Naive thymus-derived CD4-positive, alpha-beta T cell (primary cell): ENCODE data around the gene ICOSLG. TPM values are rescaled to one million over a fixed set of nuclear protein-coding genes. Genes with fewer than 3 reads are reported as not detected.
A peak's percentile ranks its signal among the peaks of the same experiment; 100 is the strongest.
"Not testable (repeated sequence)": the region's sequence is repeated elsewhere in the genome, so short reads cannot be mapped to it uniquely, and the experiment has no call there.

Experiments
- ATAC-seq: fragments of 150-1000 bp; cut with Tn5 transposase; 2 replicates; pipeline ENCODE4 v1.10.0; 2021; ENCODE audit warnings: mild to moderate bottlenecking, moderate library complexity
- CTCF ChIA-PET: fragments of 350-600 bp; sonication (Branson Sonifier 250); formaldehyde crosslinking; loops from one replicate; lab custom pipeline; 2021; ENCODE audit warnings: antibody characterized with exemption; lab: Charles Lee
- POLR2A ChIA-PET: fragments of 350-600 bp; sonication (Branson Sonifier 250); formaldehyde crosslinking; loops from one replicate; lab custom pipeline; 2021; ENCODE audit warnings: antibody characterized with exemption, inconsistent platforms; lab: Charles Lee
- DNase-seq, 9 donors: peaks; one replicate each; pipeline versions ENCODE4 v3.0.0 to v3.0.0-alpha.2; 2020 to 2022; ENCODE audit warnings: mixed read lengths in 1 of 9
- H3K27ac ChIP-seq: one replicate; pipeline ENCODE4 v1.7.0; 2013; ENCODE audit warnings: mild to moderate bottlenecking, low read depth, low read length, moderate library complexity
- H3K27me3 ChIP-seq, 2 donors: one replicate each; pipeline ENCODE4 v1.7.0; 2013; ENCODE audit warnings: low read length in 2 of 2, mild to moderate bottlenecking in 2 of 2, moderate library complexity in 2 of 2; ENCODE audit not compliant: control insufficient read depth in 2 of 2, insufficient read depth in 2 of 2
- H3K36me3 ChIP-seq, 3 experiments: 1 replicate in 2 of 3; 2 replicates in 1 of 3; pipeline ENCODE4 v1.7.0; 2013; ENCODE audit warnings: low read length in 3 of 3, mild to moderate bottlenecking in 3 of 3, moderate library complexity in 1 of 3; ENCODE audit not compliant: insufficient read depth in 3 of 3, control insufficient read depth in 2 of 3
- H3K4me1 ChIP-seq, 2 donors: one replicate each; pipeline ENCODE4 v1.7.0; 2013; ENCODE audit warnings: low read length in 2 of 2, mild to moderate bottlenecking in 2 of 2, moderate library complexity in 1 of 2; ENCODE audit not compliant: control insufficient read depth in 2 of 2, insufficient read depth in 2 of 2
- H3K4me3 ChIP-seq: 2 replicates; pipeline ENCODE4 v1.7.0; 2013; ENCODE audit warnings: mild to moderate bottlenecking, low read length
- H3K9me3 ChIP-seq, 3 experiments: 1 replicate in 2 of 3; 2 replicates in 1 of 3; pipeline ENCODE4 v1.7.0; 2013; ENCODE audit warnings: low read length in 3 of 3; ENCODE audit not compliant: control insufficient read depth in 2 of 3
- H3K27ac Mint-ChIP-seq, 9 donors: one replicate each; pipeline ENCODE4 v1.8.0; 2020 to 2022; ENCODE audit warnings: mixed read lengths in 9 of 9, mild to moderate bottlenecking in 8 of 9, moderate library complexity in 5 of 9, inconsistent platforms in 2 of 9
- H3K27me3 Mint-ChIP-seq, 5 donors: one replicate each; pipeline ENCODE4 v1.8.0; 2021 to 2022; ENCODE audit warnings: mixed read lengths in 5 of 5, mild to moderate bottlenecking in 1 of 5
- H3K36me3 Mint-ChIP-seq, 5 donors: one replicate each; pipeline ENCODE4 v1.8.0; 2020 to 2022; ENCODE audit warnings: mixed read lengths in 5 of 5, mild to moderate bottlenecking in 3 of 5, inconsistent platforms in 1 of 5
- H3K4me1 Mint-ChIP-seq, 7 donors: one replicate each; pipeline ENCODE4 v1.8.0; 2020 to 2022; ENCODE audit warnings: mixed read lengths in 7 of 7, mild to moderate bottlenecking in 3 of 7, inconsistent platforms in 1 of 7
- H3K4me3 Mint-ChIP-seq, 10 donors: one replicate each; pipeline ENCODE4 v1.8.0; 2020 to 2022; ENCODE audit warnings: mild to moderate bottlenecking in 10 of 10, mixed read lengths in 10 of 10, moderate library complexity in 6 of 10, inconsistent platforms in 2 of 10
- H3K9me3 Mint-ChIP-seq, 11 donors: one replicate each; pipeline ENCODE4 v1.8.0; 2020 to 2022; ENCODE audit warnings: mixed read lengths in 11 of 11, mild to moderate bottlenecking in 4 of 11, inconsistent platforms in 1 of 11, moderate library complexity in 1 of 11
- intact Hi-C, 2 donors: fragments of 100-400 bp; cut with micrococcal nuclease; formaldehyde crosslinking; loops; one replicate each; pipeline ENCODE4 v1.15.1; 2023
- polyA plus RNA-seq, 2 donors: library from polyadenylated mRNA; unstranded; fragments of 300-500 nt; fragmentation: Illumina TruSeq; gene quantifications; one replicate each; pipeline ENCODE4 v1.2.3, GENCODE V29; 2021
- total RNA-seq, 6 experiments: library from RNA in 5 of 6; stranded (reverse) in 5 of 6; gene quantifications; 1 replicate in 5 of 6; 2 replicates in 1 of 6; pipeline ENCODE4 v1.2.3 and lab custom pipeline; 2021 to 2026

The ICOSLG gene
- total and polyA plus RNA-seq, 7 experiments from 2014 or later = 0.45 to 20.4 (median 4.9) TPM

DNA sequence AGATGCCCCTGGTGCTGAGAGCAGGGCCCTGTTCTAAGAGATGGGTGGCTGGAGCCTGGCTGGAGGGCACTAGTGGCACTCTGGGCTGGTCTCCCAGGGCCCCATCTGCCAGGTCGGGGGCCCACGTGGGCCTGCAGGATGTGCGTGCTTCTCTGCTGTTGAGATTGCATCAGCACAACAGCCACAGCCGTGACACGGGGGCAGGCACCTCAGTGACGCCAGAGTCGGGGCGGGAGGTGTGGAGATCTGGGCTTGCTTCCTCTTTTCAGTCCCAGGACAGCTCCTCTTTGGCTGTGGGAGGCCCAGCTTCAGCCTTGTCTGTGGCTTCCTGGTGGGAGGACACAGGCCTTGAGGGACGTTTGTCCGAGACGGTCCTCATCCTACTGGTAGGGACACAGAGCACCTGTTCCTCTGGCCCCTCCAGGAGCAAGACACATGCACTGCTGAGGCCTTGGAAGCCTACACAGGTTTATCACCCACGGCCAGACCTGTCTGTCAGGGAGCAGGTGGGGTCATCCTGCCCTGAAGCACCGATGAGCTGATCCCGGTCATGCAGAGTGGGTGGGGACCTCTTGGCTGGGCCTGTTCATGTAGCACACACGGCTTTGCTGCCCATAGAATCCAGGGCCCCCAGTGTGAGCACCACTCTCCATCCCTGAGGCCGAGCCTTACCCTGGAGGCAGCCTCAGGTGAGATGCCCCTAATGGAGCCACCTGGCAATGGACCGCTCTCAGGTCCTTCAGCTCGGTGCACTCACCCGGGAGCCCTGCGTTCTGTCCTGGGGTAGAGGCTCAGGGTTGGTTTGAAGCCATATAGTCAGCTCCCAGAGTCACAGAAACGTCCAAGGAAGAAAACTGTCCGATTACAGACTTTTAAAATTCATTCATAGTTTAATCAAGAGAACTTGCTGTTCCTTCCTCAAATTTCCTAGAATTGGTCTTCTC lies 44.3 kb downstream of the ICOSLG start:
- H3K4me1 ChIP-seq, H3K27me3 Mint-ChIP-seq, H3K27ac ChIP-seq, H3K4me3 ChIP-seq, H3K4me1 Mint-ChIP-seq, CTCF ChIA-PET, H3K27me3 ChIP-seq, H3K4me3 Mint-ChIP-seq, intact Hi-C loops, H3K36me3 Mint-ChIP-seq, H3K36me3 ChIP-seq, H3K9me3 ChIP-seq, H3K9me3 Mint-ChIP-seq, POLR2A ChIA-PET: not testable (repeated sequence)
- ATAC-seq = peak; percentile 75
- peak in 5 of 9 donors; percentile 57 to 87 (median 70) for DNase-seq
- peak overlapping the region in 2 of 9 donors; percentile 34 to 83 for H3K27ac Mint-ChIP-seq

DNA sequence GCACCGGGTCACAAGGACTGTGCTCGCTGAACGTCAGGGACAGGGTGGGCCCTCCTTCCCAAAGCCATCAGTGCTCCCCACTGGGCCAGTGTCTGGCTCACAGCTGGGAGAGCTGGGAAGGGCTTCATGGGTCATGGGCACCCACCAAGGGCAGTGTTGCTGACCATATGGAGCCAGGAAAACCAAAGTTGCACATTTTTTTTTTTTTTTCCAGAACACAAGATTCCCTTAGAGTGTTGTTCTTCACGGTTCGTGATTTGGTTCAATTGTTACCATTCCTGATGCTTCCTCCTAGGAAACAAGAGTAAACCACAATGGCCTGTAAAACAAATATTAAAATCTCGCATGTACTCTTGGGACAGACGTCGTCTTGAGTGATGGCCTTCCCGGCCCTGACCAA lies 45.9 kb downstream of the ICOSLG start:
- ATAC-seq, H3K27ac Mint-ChIP-seq, H3K4me1 ChIP-seq, H3K9me3 ChIP-seq, H3K27me3 Mint-ChIP-seq, DNase-seq, H3K4me3 Mint-ChIP-seq, H3K4me1 Mint-ChIP-seq, H3K27ac ChIP-seq, POLR2A ChIA-PET, intact Hi-C loops, H3K4me3 ChIP-seq, H3K27me3 ChIP-seq, H3K36me3 ChIP-seq, H3K9me3 Mint-ChIP-seq, CTCF ChIA-PET, H3K36me3 Mint-ChIP-seq: not testable (repeated sequence)

DNA sequence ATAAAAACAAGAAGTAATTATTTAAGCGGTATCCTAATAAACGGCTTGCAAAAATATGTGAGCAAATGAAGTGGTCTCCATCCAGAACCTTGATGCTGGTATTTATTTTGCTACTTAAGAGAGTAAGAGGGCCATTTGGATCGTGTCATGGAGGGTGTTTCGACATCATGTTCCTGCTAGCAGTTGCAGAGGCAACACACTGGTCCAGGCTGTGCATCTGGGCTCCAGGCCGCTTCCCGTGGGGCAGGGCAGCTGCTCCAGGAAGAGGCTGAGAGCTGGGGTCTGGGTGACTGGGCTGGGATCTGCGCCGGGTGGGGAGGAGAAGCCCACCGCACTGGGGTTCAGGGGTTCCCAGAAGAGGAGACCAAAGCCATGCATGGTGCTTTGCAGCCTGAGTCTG lies 46.3 kb downstream of the ICOSLG start:
- H3K27ac ChIP-seq, intact Hi-C loops, DNase-seq, H3K4me1 ChIP-seq, H3K4me3 Mint-ChIP-seq, ATAC-seq, POLR2A ChIA-PET, H3K9me3 ChIP-seq, CTCF ChIA-PET, H3K4me3 ChIP-seq, H3K27me3 Mint-ChIP-seq, H3K9me3 Mint-ChIP-seq, H3K36me3 Mint-ChIP-seq, H3K27ac Mint-ChIP-seq, H3K27me3 ChIP-seq, H3K4me1 Mint-ChIP-seq, H3K36me3 ChIP-seq: not testable (repeated sequence)

DNA sequence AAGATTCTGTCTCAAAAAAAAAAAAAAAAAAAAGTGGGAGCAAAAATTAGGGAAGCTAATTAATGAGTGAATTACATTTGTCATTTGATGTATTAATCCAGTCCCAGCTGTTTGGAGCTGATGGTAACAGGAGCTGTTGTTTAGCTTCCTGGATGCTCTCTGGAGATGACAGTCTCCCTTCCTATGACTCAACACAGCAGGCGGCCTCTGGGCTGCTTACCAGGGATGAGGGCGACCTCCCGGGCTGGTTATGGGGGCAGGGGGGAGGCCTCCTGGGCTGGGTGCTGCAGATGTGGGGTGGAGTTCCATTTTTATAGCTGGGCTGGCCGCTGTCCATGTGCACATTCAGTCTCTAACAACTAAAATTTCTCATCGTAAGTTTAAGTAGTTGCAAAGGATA lies 47.6 kb downstream of the ICOSLG start:
- ATAC-seq, intact Hi-C loops, H3K9me3 ChIP-seq, H3K36me3 Mint-ChIP-seq, DNase-seq, H3K4me1 Mint-ChIP-seq, POLR2A ChIA-PET, H3K36me3 ChIP-seq, CTCF ChIA-PET, H3K27me3 Mint-ChIP-seq, H3K27ac Mint-ChIP-seq, H3K27me3 ChIP-seq, H3K9me3 Mint-ChIP-seq, H3K27ac ChIP-seq, H3K4me1 ChIP-seq, H3K4me3 Mint-ChIP-seq, H3K4me3 ChIP-seq: not testable (repeated sequence)

DNA sequence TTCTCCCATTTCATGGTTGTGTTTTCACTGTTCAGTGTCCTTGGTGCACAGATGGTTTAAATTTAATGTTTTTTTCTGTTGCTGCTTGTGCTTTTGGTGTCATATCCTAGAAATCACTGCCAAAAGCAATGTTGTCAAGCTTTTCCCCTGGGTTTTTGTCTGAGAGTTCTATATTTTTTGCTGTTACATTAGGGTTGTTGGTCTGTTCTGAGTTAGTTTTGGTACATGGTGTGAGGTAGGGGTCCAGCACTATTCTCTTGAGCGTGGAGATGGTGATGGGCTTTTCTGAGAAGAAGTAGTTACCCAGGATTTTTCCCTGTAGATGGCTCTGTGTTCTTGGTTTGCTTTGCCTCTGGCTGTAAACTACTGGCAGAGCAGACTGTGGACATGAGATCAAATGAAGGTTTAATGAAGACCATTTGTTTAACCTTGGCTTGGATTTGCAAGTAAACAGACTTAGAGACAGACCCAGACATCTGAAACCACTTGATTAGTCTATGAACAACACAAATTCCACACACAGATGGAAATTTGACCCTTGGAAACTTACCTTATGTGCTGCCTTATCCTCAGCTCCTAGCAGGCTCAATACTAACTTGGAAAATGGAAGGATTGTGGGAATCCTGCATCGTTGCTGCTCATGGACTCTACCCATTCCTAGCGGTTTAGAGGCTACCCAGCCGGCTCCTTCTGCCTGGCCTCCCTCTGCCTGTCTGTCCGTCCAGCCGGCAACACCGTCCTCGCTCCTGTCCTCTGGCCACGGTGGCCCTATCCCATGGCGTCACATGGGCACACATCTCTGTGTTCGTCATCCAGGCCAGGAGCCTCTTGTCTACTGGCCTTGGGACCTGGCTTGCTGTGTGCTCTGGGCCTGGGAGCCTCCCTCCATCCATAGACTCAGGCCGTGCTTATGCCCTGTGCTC lies 50.1 kb downstream of the ICOSLG start:
- H3K27ac Mint-ChIP-seq, H3K27me3 ChIP-seq, H3K9me3 Mint-ChIP-seq, POLR2A ChIA-PET, H3K4me1 Mint-ChIP-seq, H3K36me3 Mint-ChIP-seq, intact Hi-C loops, ATAC-seq, CTCF ChIA-PET, H3K4me3 ChIP-seq, H3K36me3 ChIP-seq, H3K4me1 ChIP-seq, H3K4me3 Mint-ChIP-seq, H3K9me3 ChIP-seq, H3K27ac ChIP-seq, DNase-seq, H3K27me3 Mint-ChIP-seq: not testable (repeated sequence)

DNA sequence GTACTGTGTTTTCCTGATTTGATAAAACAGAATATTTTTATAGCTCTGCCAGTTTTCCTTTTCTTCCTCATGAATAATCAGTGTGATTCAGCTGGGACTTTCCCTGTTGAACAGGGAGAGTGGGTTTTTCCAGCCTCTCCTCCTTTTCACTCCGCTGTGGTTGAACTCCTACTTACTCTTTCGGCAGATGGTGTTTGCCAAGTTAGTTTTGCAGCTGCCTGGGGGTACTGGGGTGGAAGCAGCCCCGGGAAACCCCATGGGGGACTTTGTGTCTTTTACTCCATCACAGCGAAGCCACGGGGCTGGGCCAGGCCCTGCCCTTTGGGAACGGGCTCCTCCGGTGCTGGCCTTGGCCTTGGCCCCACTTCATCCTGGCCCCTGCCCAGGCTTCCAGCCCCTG lies 55.9 kb downstream of the ICOSLG start:
- H3K27me3 Mint-ChIP-seq = not testable (repeated sequence)

More for the DNA sequence above, 55.9 kb downstream of the ICOSLG start:
- H3K27me3 ChIP-seq, ATAC-seq, H3K27ac ChIP-seq, H3K4me3 Mint-ChIP-seq, H3K4me1 ChIP-seq, H3K27ac Mint-ChIP-seq, H3K4me3 ChIP-seq, intact Hi-C loops, DNase-seq, H3K36me3 ChIP-seq, POLR2A ChIA-PET, H3K9me3 Mint-ChIP-seq, H3K36me3 Mint-ChIP-seq, CTCF ChIA-PET, H3K4me1 Mint-ChIP-seq, H3K9me3 ChIP-seq: not testable (repeated sequence)
